ENCODE results near the gene ERCC6.

The ERCC6 gene

DNA sequence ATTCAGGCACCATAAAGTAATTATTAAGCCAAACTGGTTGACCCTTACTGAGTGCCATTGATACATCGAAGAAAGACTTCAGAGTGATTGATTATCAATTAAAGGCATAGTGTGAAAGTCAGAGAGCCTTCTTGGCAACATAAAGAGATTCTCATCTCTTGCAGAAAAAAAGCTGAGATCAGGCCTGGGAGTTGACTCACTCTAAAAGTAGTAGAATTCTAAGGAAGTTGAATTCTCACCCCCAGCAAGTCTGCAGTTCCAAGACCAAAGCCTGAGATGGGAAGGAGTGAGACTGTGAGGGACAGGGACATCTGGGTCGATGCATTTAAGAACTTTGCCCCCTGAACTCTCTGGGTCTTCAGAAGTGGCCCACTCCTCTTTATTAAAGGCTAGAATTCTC, 21.6 kb upstream of the ERCC6 start:
- Histone ChIP-seq H3K4me3 (ENCODE audit: insufficient read length, low read depth) (no peak overlapping the region), H3K36me3 (ENCODE audit: insufficient read depth, insufficient read length, low read length) (no peaks in the 10 kb centered on the region), H3K27me3 (ENCODE audit: insufficient read depth, insufficient read length) (no peaks in the 10 kb centered on the region), H3K9me3 (ENCODE audit: insufficient read depth, low read length) (peaks cover 9% of the 10 kb centered on the region), H3K4me1 (ENCODE audit: insufficient read depth, insufficient read length) (no peaks in the 10 kb centered on the region), H3K9ac (ENCODE audit: insufficient read length, low read depth) (no peak overlapping the region)
- no peak for DNase-seq (ENCODE audit: low read depth, low spot score)
- TF ChIP-seq ZNF274 (IDR thresholded peaks at IDR 0.05; ENCODE audit: low read depth, low read length) (no peak), SUZ12 (IDR thresholded peaks at IDR 0.05; ENCODE audit: extremely low read depth, insufficient read depth, insufficient read length) (no peak), YY1 (IDR thresholded peaks at IDR 0.05; ENCODE audit: insufficient read depth, insufficient read length) (no peak)

DNA sequence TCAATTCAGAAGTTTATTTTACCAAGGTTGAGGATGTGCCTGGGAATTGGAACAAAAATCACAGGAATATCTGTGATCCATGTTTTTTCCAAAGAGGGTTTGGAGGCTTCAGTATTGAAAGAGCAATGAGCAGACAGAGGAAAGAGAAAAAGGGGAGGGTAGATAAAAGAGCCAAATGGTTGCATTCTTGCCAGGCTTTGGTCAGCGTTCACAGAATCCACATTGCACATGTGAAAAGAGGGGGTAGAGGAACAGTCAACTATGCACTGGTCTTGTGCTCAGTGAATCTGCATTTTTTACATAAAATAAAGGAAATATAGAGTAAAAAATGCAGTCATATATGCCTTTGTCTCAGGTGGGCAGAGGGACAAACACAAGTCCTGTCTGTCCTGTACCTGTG, 20.6 kb upstream of the ERCC6 start:
- Histone ChIP-seq H3K9ac (ENCODE audit: insufficient read length, low read depth) (no peak overlapping the region), H3K4me3 (ENCODE audit: insufficient read length, low read depth) (no peak overlapping the region), H3K27me3 (ENCODE audit: insufficient read depth, insufficient read length) (no peaks in the 10 kb centered on the region), H3K9me3 (ENCODE audit: insufficient read depth, low read length) (peaks cover 12% of the 10 kb centered on the region), H3K4me1 (ENCODE audit: insufficient read depth, insufficient read length) (no peaks in the 10 kb centered on the region), H3K36me3 (ENCODE audit: insufficient read depth, insufficient read length, low read length) (no peaks in the 10 kb centered on the region)
- no peak for DNase-seq (ENCODE audit: low read depth, low spot score)
- TF ChIP-seq ZNF274 (IDR thresholded peaks at IDR 0.05; ENCODE audit: low read depth, low read length) = no peak
- no peak for TF ChIP-seq YY1 (IDR thresholded peaks at IDR 0.05; ENCODE audit: insufficient read depth, insufficient read length)
- no peak for TF ChIP-seq SUZ12 (IDR thresholded peaks at IDR 0.05; ENCODE audit: extremely low read depth, insufficient read depth, insufficient read length)

DNA sequence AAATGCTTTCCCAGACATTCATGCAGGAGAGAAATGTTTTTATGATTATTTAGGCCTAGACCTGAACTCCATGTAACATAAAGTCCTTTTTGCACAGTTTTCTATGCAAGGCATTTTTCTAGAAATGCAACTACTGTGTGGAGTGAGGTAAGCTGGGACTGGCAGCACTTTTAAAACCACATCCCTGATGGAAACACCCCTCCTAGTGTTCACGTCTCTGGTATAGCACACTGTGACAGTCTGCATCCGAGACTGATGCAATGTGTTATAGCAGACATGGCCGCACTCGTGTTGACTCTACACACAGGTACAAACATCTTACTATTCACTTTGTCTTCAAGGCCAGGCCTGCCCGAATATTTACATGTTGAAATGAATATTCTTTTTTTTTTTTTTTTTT, 19.3 kb upstream of the ERCC6 start:
- Histone ChIP-seq H3K9ac (ENCODE audit: insufficient read length, low read depth) (no peak overlapping the region), H3K4me3 (ENCODE audit: insufficient read length, low read depth) (no peak overlapping the region), H3K9me3 (ENCODE audit: insufficient read depth, low read length) (peaks cover 12% of the 10 kb centered on the region), H3K36me3 (ENCODE audit: insufficient read depth, insufficient read length, low read length) (no peaks in the 10 kb centered on the region), H3K4me1 (ENCODE audit: insufficient read depth, insufficient read length) (no peaks in the 10 kb centered on the region), H3K27me3 (ENCODE audit: insufficient read depth, insufficient read length) (no peaks in the 10 kb centered on the region)
- DNase-seq (ENCODE audit: low read depth, low spot score) = no peak
- no peak for TF ChIP-seq ZNF274 (IDR thresholded peaks at IDR 0.05; ENCODE audit: low read depth, low read length)
- no peak for TF ChIP-seq SUZ12 (IDR thresholded peaks at IDR 0.05; ENCODE audit: extremely low read depth, insufficient read depth, insufficient read length)
- TF ChIP-seq YY1 (IDR thresholded peaks at IDR 0.05; ENCODE audit: insufficient read depth, insufficient read length) = no peak

GRCh38 chr10:49557681-49558080, 18.8 kb upstream of the ERCC6 start:
- Histone ChIP-seq H3K9me3 (ENCODE audit: insufficient read depth, low read length) (peaks cover 12% of the 10 kb centered on the region), H3K9ac (ENCODE audit: insufficient read length, low read depth) (no peak overlapping the region), H3K4me1 (ENCODE audit: insufficient read depth, insufficient read length) (no peaks in the 10 kb centered on the region), H3K36me3 (ENCODE audit: insufficient read depth, insufficient read length, low read length) (no peaks in the 10 kb centered on the region), H3K27me3 (ENCODE audit: insufficient read depth, insufficient read length) (no peaks in the 10 kb centered on the region), H3K4me3 (ENCODE audit: insufficient read length, low read depth) (no peak overlapping the region)
- no peak for TF ChIP-seq YY1 (IDR thresholded peaks at IDR 0.05; ENCODE audit: insufficient read depth, insufficient read length)
- TF ChIP-seq SUZ12 (IDR thresholded peaks at IDR 0.05; ENCODE audit: extremely low read depth, insufficient read depth, insufficient read length) = no peak
- DNase-seq (ENCODE audit: low read depth, low spot score) = no peak

DNA sequence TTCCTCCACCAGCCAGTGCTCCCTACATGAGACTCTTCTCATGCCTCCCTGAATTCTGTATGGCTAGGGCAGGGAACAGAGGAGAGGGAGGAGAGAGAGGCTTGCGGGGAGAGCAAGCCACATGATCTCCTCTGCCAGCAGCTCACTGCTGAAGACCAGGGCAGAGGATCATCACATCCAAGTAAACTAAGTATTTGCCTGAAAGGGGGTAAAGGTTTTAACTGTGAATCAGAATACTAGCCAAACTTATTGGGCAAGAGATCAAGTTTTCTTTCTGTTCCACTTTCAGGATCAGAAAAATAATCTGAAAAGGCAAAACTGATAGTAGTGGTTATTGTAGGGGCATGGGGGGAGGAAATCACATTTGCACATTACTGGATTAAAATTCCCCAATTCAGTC, 17.8 kb upstream of the ERCC6 start:
- H3K4me3 ChIP-seq (ENCODE audit: insufficient read length, low read depth) = no peak overlapping the region
- no peaks in the 10 kb centered on the region for H3K27me3 ChIP-seq (ENCODE audit: insufficient read depth, insufficient read length)
- TF ChIP-seq ZNF274 (IDR thresholded peaks at IDR 0.05; ENCODE audit: low read depth, low read length) = no peak
- TF ChIP-seq YY1 (IDR thresholded peaks at IDR 0.05; ENCODE audit: insufficient read depth, insufficient read length) = no peak
- TF ChIP-seq SUZ12 (IDR thresholded peaks at IDR 0.05; ENCODE audit: extremely low read depth, insufficient read depth, insufficient read length) = no peak
- no peaks in the 10 kb centered on the region for H3K4me1 ChIP-seq (ENCODE audit: insufficient read depth, insufficient read length)
- no peak overlapping the region for H3K9ac ChIP-seq (ENCODE audit: insufficient read length, low read depth)
- no peak for DNase-seq (ENCODE audit: low read depth, low spot score)
- peaks cover 12% of the 10 kb centered on the region for H3K9me3 ChIP-seq (ENCODE audit: insufficient read depth, low read length)
- H3K36me3 ChIP-seq (ENCODE audit: insufficient read depth, insufficient read length, low read length) = no peaks in the 10 kb centered on the region

GRCh38 chr10:49552277-49552676, 13.4 kb upstream of the ERCC6 start:
- H3K4me1 ChIP-seq (ENCODE audit: insufficient read depth, insufficient read length) = no peaks in the 10 kb centered on the region
- TF ChIP-seq SUZ12 (IDR thresholded peaks at IDR 0.05; ENCODE audit: extremely low read depth, insufficient read depth, insufficient read length) (no peak), YY1 (IDR thresholded peaks at IDR 0.05; ENCODE audit: insufficient read depth, insufficient read length) (no peak), ZNF274 (IDR thresholded peaks at IDR 0.05; ENCODE audit: low read depth, low read length) (no peak)
- no peaks in the 10 kb centered on the region for H3K27me3 ChIP-seq (ENCODE audit: insufficient read depth, insufficient read length)
- no peak for DNase-seq (ENCODE audit: low read depth, low spot score)
- peaks cover 12% of the 10 kb centered on the region for H3K9me3 ChIP-seq (ENCODE audit: insufficient read depth, low read length)
- H3K9ac ChIP-seq (ENCODE audit: insufficient read length, low read depth) = no peak overlapping the region
- H3K4me3 ChIP-seq (ENCODE audit: insufficient read length, low read depth) = no peak overlapping the region
- H3K36me3 ChIP-seq (ENCODE audit: insufficient read depth, insufficient read length, low read length) = no peaks in the 10 kb centered on the region

GRCh38 chr10:49550563-49550962, 11.6 kb upstream of the ERCC6 start:
- no peak for TF ChIP-seq YY1 (IDR thresholded peaks at IDR 0.05; ENCODE audit: insufficient read depth, insufficient read length)
- no peak for TF ChIP-seq SUZ12 (IDR thresholded peaks at IDR 0.05; ENCODE audit: extremely low read depth, insufficient read depth, insufficient read length)
- TF ChIP-seq ZNF274 (IDR thresholded peaks at IDR 0.05; ENCODE audit: low read depth, low read length) = no peak

More at GRCh38 chr10:49550563-49550962, 11.6 kb upstream of the ERCC6 start:
- Histone ChIP-seq H3K9ac (ENCODE audit: insufficient read length, low read depth) (no peak overlapping the region), H3K9me3 (ENCODE audit: insufficient read depth, low read length) (peaks cover 3% of the 10 kb centered on the region), H3K27me3 (ENCODE audit: insufficient read depth, insufficient read length) (no peaks in the 10 kb centered on the region), H3K4me3 (ENCODE audit: insufficient read length, low read depth) (no peak overlapping the region), H3K36me3 (ENCODE audit: insufficient read depth, insufficient read length, low read length) (no peaks in the 10 kb centered on the region), H3K4me1 (ENCODE audit: insufficient read depth, insufficient read length) (no peaks in the 10 kb centered on the region)
- DNase-seq (ENCODE audit: low read depth, low spot score) = no peak
